H1 (cell line): Measurements from ENCODE around the gene SBNO2. TPM values are rescaled to one million over a fixed set of nuclear protein-coding genes. Genes with fewer than 3 reads are reported as not detected.

Source experiments
- CTCF ChIA-PET: fragments of 300-600 bp; sonication (Branson Sonifier 250); formaldehyde crosslinking; loops from one replicate; lab custom pipeline; 2021; ENCODE audit not compliant: partially characterized antibody; lab: Charles Lee
- POLR2A ChIA-PET: fragments of 300-600 bp; sonication (Branson Sonifier 250); formaldehyde crosslinking; loops from one replicate; lab custom pipeline; 2021; ENCODE audit warnings: inconsistent platforms; ENCODE audit not compliant: partially characterized antibody; lab: Charles Lee
- DNase-seq, 2 experiments: peaks; one replicate each; pipeline versions ENCODE4 v3.0.0 to v3.0.0-alpha.2; 2010 to 2022; ENCODE audit warnings: low spot score in 2 of 2, low read depth in 1 of 2, mixed read lengths in 1 of 2
- FAIRE-seq: peaks from 2 replicates; lab custom pipeline; 2011; peaks lifted over from hg19 to GRCh38; lab: Jason Lieb, UNC
- H2AFZ ChIP-seq: 2 replicates; pipeline ENCODE4 v1.8.1; 2012; ENCODE audit warnings: low read length, inconsistent platforms
- H2AK5ac ChIP-seq: 2 replicates; pipeline ENCODE4 v1.6.1; 2013; ENCODE audit warnings: low read depth, low read length
- H2BK120ac ChIP-seq: replicated peaks from 2 replicates; pipeline ENCODE3; 2013; ENCODE audit warnings: low read depth, low read length, inconsistent platforms
- H2BK12ac ChIP-seq: 2 replicates; pipeline ENCODE4 v1.6.1; 2013; ENCODE audit warnings: low read depth, low read length
- H2BK15ac ChIP-seq: 2 replicates; pipeline ENCODE4 v1.6.1; 2013; ENCODE audit warnings: low read length
- H2BK20ac ChIP-seq: 2 replicates; pipeline ENCODE4 v1.6.1; 2013; ENCODE audit warnings: low read length
- H2BK5ac ChIP-seq: 2 replicates; pipeline ENCODE4 v1.6.1; 2013; ENCODE audit warnings: low read depth, low read length
- H3K14ac ChIP-seq: 2 replicates; pipeline ENCODE4 v1.6.1; 2013; ENCODE audit warnings: inconsistent platforms; ENCODE audit not compliant: insufficient read length
- H3K18ac ChIP-seq: 2 replicates; pipeline ENCODE4 v1.6.1; 2013; ENCODE audit warnings: low read length; ENCODE audit errors: extremely low read depth
- H3K23ac ChIP-seq: 2 replicates; pipeline ENCODE4 v1.6.1; 2013; ENCODE audit warnings: inconsistent platforms; ENCODE audit not compliant: insufficient read length
- H3K23me2 ChIP-seq: 2 replicates; pipeline ENCODE4 v1.6.1; 2013; ENCODE audit warnings: low read depth, low read length
- H3K27ac ChIP-seq: 2 replicates; pipeline ENCODE4 v1.6.1; 2011; ENCODE audit warnings: low read depth, low read length, inconsistent platforms
- H3K27me3 ChIP-seq, 4 experiments: replicated peaks in 1 of 4; 1 replicate in 1 of 4; 2 replicates in 3 of 4; pipeline versions ENCODE4 v1.6.1 to v1.8.1; 2011 to 2013; ENCODE audit warnings: low read length in 3 of 4, mild to moderate bottlenecking in 3 of 4, inconsistent platforms in 2 of 4, mixed read lengths in 2 of 4, moderate library complexity in 1 of 4; ENCODE audit not compliant: control insufficient read depth in 3 of 4, insufficient read depth in 3 of 4; ENCODE audit errors: extremely low read depth in 1 of 4
- H3K36me3 ChIP-seq, 4 experiments: 2 replicates each; pipeline versions ENCODE4 v1.6.1 to v1.8.1; 2011 to 2013; ENCODE audit warnings: mild to moderate bottlenecking in 4 of 4, low read length in 3 of 4, moderate library complexity in 2 of 4, control low read depth in 1 of 4, inconsistent platforms in 1 of 4; ENCODE audit not compliant: insufficient read depth in 4 of 4, control insufficient read depth in 2 of 4
- H3K4ac ChIP-seq: replicated peaks from 2 replicates; pipeline ENCODE3; 2013; ENCODE audit warnings: low read length, low read depth, mixed read lengths, inconsistent platforms; ENCODE audit not compliant: insufficient read length
- H3K4me1 ChIP-seq, 4 experiments: replicated peaks in 1 of 4; 1 replicate in 1 of 4; 2 replicates in 3 of 4; pipeline versions ENCODE4 v1.6.1 to v1.8.1; 2011 to 2013; ENCODE audit warnings: low read length in 3 of 4, inconsistent platforms in 2 of 4, mixed read lengths in 1 of 4; ENCODE audit not compliant: insufficient read depth in 4 of 4, control insufficient read depth in 3 of 4
- H3K4me2 ChIP-seq, 2 experiments: 2 replicates each; pipeline versions ENCODE4 v1.6.1 to v1.8.1; 2011 to 2013; ENCODE audit warnings: low read depth in 2 of 2, low read length in 2 of 2, control low read depth in 1 of 2, inconsistent platforms in 1 of 2, mild to moderate bottlenecking in 1 of 2; ENCODE audit not compliant: insufficient read depth in 1 of 2
- H3K4me3 ChIP-seq, 4 experiments: fragments of 200-600, 300-600 bp in 1 of 4; sonication (generic), shearing (Covaris generic), sonication (Bioruptor Twin) in 1 of 4; 2 replicates each; pipeline versions ENCODE4 v1.5.1 to v1.8.1; 2011 to 2016; ENCODE audit warnings: low read length in 4 of 4, low read depth in 3 of 4, control low read depth in 2 of 4, inconsistent platforms in 2 of 4, mild to moderate bottlenecking in 2 of 4, mixed read lengths in 1 of 4, moderate library complexity in 1 of 4; ENCODE audit not compliant: insufficient read depth in 2 of 4; ENCODE audit errors: extremely low read depth in 1 of 4
- H3K56ac ChIP-seq: replicated peaks from 2 replicates; pipeline ENCODE3; 2013; ENCODE audit warnings: low read depth, mild to moderate bottlenecking, mixed read lengths, low read length, inconsistent platforms; ENCODE audit not compliant: insufficient read length
- H3K79me1 ChIP-seq: 2 replicates; pipeline ENCODE4 v1.6.1; 2013; ENCODE audit warnings: low read depth, low read length, control low read depth
- H3K79me2 ChIP-seq, 2 experiments: 2 replicates each; pipeline versions ENCODE4 v1.6.1 to v1.8.1; 2012 to 2013; ENCODE audit warnings: low read length in 2 of 2, mild to moderate bottlenecking in 2 of 2, inconsistent platforms in 1 of 2; ENCODE audit not compliant: insufficient read depth in 2 of 2, control insufficient read depth in 1 of 2
- H3K9ac ChIP-seq, 4 experiments: replicated peaks in 1 of 4; 1 replicate in 1 of 4; 2 replicates in 3 of 4; pipeline versions ENCODE4 v1.6.1 to v1.8.1; 2011 to 2013; ENCODE audit warnings: low read depth in 3 of 4, low read length in 3 of 4, control low read depth in 2 of 4, mild to moderate bottlenecking in 2 of 4, moderate library complexity in 2 of 4, inconsistent platforms in 1 of 4; ENCODE audit errors: extremely low read depth in 1 of 4
- H3K9me3 ChIP-seq, 2 experiments: 2 replicates each; pipeline versions ENCODE4 v1.6.1 to v1.8.1; 2012 to 2013; ENCODE audit warnings: mild to moderate bottlenecking in 2 of 2, moderate library complexity in 2 of 2, control low read depth in 1 of 2, inconsistent platforms in 1 of 2, low read depth in 1 of 2, low read length in 1 of 2, mixed read lengths in 1 of 2; ENCODE audit not compliant: insufficient read depth in 2 of 2
- H4K20me1 ChIP-seq, 2 experiments: replicated peaks in 1 of 2; 2 replicates each; pipeline versions ENCODE3 to v1.8.1; 2011 to 2013; ENCODE audit warnings: inconsistent platforms in 2 of 2, low read length in 2 of 2, mild to moderate bottlenecking in 1 of 2; ENCODE audit not compliant: insufficient read depth in 2 of 2, control insufficient read depth in 1 of 2
- H4K5ac ChIP-seq: 2 replicates; pipeline ENCODE4 v1.6.1; 2013; ENCODE audit warnings: low read length, low read depth, mixed read lengths, inconsistent platforms; ENCODE audit not compliant: insufficient read length
- H4K8ac ChIP-seq: 2 replicates; pipeline ENCODE4 v1.8.0; 2013; ENCODE audit warnings: mild to moderate bottlenecking, moderate library complexity, low read length, inconsistent platforms; ENCODE audit not compliant: insufficient read depth; ENCODE audit errors: extremely low read depth
- H4K91ac ChIP-seq: replicated peaks from 2 replicates; pipeline ENCODE3; 2013; ENCODE audit warnings: low read length, mixed read lengths, inconsistent platforms; ENCODE audit not compliant: insufficient read length
- CREB1 ChIP-seq: IDR thresholded peaks from 2 replicates; pipeline ENCODE4 v1.6.1; 2012; ENCODE audit warnings: inconsistent platforms
- EGR1 ChIP-seq: IDR thresholded peaks from 2 replicates; pipeline ENCODE4 v1.6.1; 2011; ENCODE audit warnings: low read depth, low read length, borderline replicate concordance
- KDM1A ChIP-seq: fragments of 200-600, 300-600 bp; sonication (generic); IDR thresholded peaks from 2 replicates; pipeline ENCODE4 v1.7.1; 2016; ENCODE audit warnings: mild to moderate bottlenecking, low read length, borderline replicate concordance
- KDM4A ChIP-seq: IDR thresholded peaks from one replicate; pipeline ENCODE4 v1.7.1; 2012; ENCODE audit warnings: low read depth, mild to moderate bottlenecking, moderate library complexity, low read length, inconsistent platforms; ENCODE audit not compliant: severe bottlenecking
- RAD21 ChIP-seq, 2 experiments: IDR thresholded peaks in 1 of 2; conservative IDR thresholded peaks in 1 of 2; 2 replicates each; pipeline ENCODE4 v1.6.1; 2011; ENCODE audit warnings: low read depth in 2 of 2, low read length in 2 of 2, improper control_type of control experiment in 1 of 2, inconsistent platforms in 1 of 2, mild to moderate bottlenecking in 1 of 2, moderate library complexity in 1 of 2
- TEAD4 ChIP-seq: IDR thresholded peaks from 2 replicates; pipeline ENCODE4 v1.6.1; 2012; ENCODE audit warnings: low read depth, low read length, inconsistent platforms, mixed read lengths
- ZNF274 ChIP-seq: IDR thresholded peaks from 2 replicates; pipeline ENCODE4 v1.7.0; 2012; ENCODE audit warnings: low read length, borderline replicate concordance; ENCODE audit errors: extremely low read depth
- WGBS, 2 experiments: shearing (Covaris generic) in 1 of 2; methylation state at CpG; one replicate each; pipeline versions ENCODE4 v1.1.6 to v1.1.7; 2013 to 2015; ENCODE audit warnings: low lambda C conversion rate in 2 of 2, mixed read lengths in 2 of 2, inconsistent platforms in 1 of 2, low coverage in 1 of 2, missing lambda C conversion rate in 1 of 2; ENCODE audit not compliant: insufficient replicate concordance in 2 of 2, insufficient coverage in 1 of 2, insufficient read length in 1 of 2; ENCODE audit errors: extremely low coverage in 1 of 2, missing lambda C conversion rate in 1 of 2; 5-methylcytosine and 5-hydroxymethylcytosine counted together
- polyA plus RNA-seq, 7 experiments: library from polyadenylated mRNA; depleted of rRNA in 3 of 7; stranded (reverse) in 5 of 7; unstranded in 2 of 7; fragments of >200 nt in 5 of 7; fragments of 200-250 nt in 2 of 7; gene quantifications; 1 replicate in 5 of 7; 2 replicates in 1 of 7; 4 replicates in 1 of 7; pipeline versions ENCODE4 v1.2.1 to v1.2.3, GENCODE V29; 2011 to 2013; ENCODE audit warnings: missing spikeins in 2 of 7, mixed read lengths in 2 of 7
- total RNA-seq: library from RNA; stranded (reverse); fragmentation: NEBNext Ultra II Directional; extraction: Animal tissue kit (Norgen Biotek cat#: 25700); gene quantifications from 2 replicates; pipeline ENCODE4 v1.2.1, GENCODE V29; 2021
- TF ChIP-seq, protein P1 (sequence below): IDR thresholded peaks from 2 replicates; pipeline ENCODE4 v1.6.1; 2011; ENCODE audit warnings: low read length, improper control_type of control experiment
- TF ChIP-seq, protein P2 (sequence below): IDR thresholded peaks from 2 replicates; pipeline ENCODE4 v1.6.1; 2012; ENCODE audit warnings: inconsistent platforms

SBNO2 gene
- total and polyA plus RNA-seq, 2 of the 8 experiments (the other 6 are each of a cell fraction or from before 2014, with no cell fraction given) = 12.2 to 31.4 TPM

DNA sequence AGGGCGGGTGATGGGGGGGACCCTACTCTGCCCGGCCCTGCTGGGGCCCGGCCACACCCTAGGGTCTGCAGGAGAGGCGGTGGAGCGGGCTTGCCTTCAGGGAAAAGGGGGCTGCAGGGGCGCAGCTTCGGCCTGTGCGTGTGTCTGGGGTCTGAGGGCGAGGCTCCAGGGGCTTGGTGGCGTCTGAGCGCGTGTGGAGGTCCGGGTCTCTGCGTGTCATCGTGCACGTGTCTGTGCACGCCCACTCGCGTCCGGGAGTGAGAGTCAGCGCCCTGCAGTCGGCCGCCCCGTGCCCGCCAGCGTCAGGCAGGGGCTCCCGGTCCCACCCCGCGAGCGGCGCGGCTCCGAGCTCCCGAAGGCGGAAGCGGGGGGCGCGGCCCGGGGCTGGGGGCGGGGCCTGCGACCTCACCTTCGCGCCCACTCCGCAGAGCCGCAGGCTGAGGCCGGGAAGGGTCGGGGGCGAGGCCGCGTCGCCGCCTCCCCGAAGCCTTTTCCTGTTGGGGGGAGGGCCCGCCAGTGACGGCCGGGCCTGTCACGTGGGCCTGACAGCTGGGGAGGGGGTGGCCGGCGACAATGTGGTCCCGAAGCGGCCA, 107.2 kb downstream of the SBNO2 start, which contains the start of gene ARHGAP45:
TSS of gene ARHGAP45 (plus strand) at position 420 of the 593 bp plus-strand sequence. CDS start 239 bp downstream, outside the sequence.
- Histone ChIP-seq H3K27ac (no peak within 1 kb of the TSS), H2BK20ac (no peak within 1 kb of the TSS), H3K36me3 (no peaks in the 10 kb centered on the region), H2BK15ac (peak within 1 kb of the TSS; percentile 61; the same call in 1 of the 2 replicates), H4K5ac (no peak within 1 kb of the TSS), H2BK120ac (no peak within 1 kb of the TSS), H2AK5ac (no peak within 1 kb of the TSS), H3K9me3 (peaks cover 0 to 15% of the 10 kb centered on the region in 2 experiments; a peak in 2 of 4 replicates), H3K27me3 (peaks cover 0 to 30% (median 20%) of the 10 kb centered on the region in 4 experiments; a peak in 5 of 7 replicates), H4K91ac (peak within 1 kb of the TSS; percentile 85), H4K20me1 (peaks cover 0 to 7% of the 10 kb centered on the region in 2 experiments), H3K4me3 (peak within 1 kb of the TSS; percentile 24 to 68 (median 30)), H2BK12ac (0 out of 2 replicates have a peak within 1 kb of the TSS, but pooled peaks have one; percentile 84), H2AFZ (no peak within 1 kb of the TSS), H3K56ac (no peak within 1 kb of the TSS), H3K4ac (peak within 1 kb of the TSS; percentile 67), H2BK5ac (peak within 1 kb of the TSS; percentile 60; the same call in 1 of the 2 replicates), H3K18ac (peak within 1 kb of the TSS; percentile 60; the same call in 1 of the 2 replicates), H3K79me1 (no peaks in the 10 kb centered on the region), H3K4me2 (peak within 1 kb of the TSS; percentile 35 to 74), H3K14ac (no peak within 1 kb of the TSS), H3K23me2 (peaks cover 14% of the 10 kb centered on the region; the same call in 1 of the 2 replicates), H3K23ac (no peak within 1 kb of the TSS), H3K79me2 (no peaks in the 10 kb centered on the region), H3K9ac (no peak within 1 kb of the TSS), H4K8ac (peak within 1 kb of the TSS; percentile 80), H3K4me1 (peaks cover 0 to 30% (median 21%) of the 10 kb centered on the region in 4 experiments; a peak in 6 of 7 replicates)
- FAIRE-seq = no peak
- CTCF ChIA-PET = interaction anchor here (0.8 to 5.2 kb wide), 11 partner anchors 9 to 174 kb away, joined by 3 to 54 read pairs (median 4); partner anchors contain the start of genes ABCA7, ATP5F1D and GRIN3B
- 4% methylated on average over 38 of the region's 61 CpGs; no CpG with 5 or more reads in 1 of the 2 experiments for WGBS, 2 experiments
- POLR2A ChIA-PET = interaction anchor here (0.7 to 6.9 kb wide), 16 partner anchors 9 to 202 kb away, joined by 3 to 97 read pairs (median 5); partner anchors contain the start of genes ABCA7, CIRBP, CNN2 and RNU6-2
- DNase-seq = peak in 1 of 2 experiments; percentile 79
- no peak for TF ChIP-seq ZNF274
- TF ChIP-seq KDM4A = peak; percentile 32
- TF ChIP-seq CREB1 = no peak
- TF ChIP-seq, protein P1, sequence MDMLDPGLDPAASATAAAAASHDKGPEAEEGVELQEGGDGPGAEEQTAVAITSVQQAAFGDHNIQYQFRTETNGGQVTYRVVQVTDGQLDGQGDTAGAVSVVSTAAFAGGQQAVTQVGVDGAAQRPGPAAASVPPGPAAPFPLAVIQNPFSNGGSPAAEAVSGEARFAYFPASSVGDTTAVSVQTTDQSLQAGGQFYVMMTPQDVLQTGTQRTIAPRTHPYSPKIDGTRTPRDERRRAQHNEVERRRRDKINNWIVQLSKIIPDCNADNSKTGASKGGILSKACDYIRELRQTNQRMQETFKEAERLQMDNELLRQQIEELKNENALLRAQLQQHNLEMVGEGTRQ = peak; percentile 55
- no peak for TF ChIP-seq TEAD4
- no peak for TF ChIP-seq RAD21 (IDR thresholded peaks at IDR 0.05 in 1 of 2, conservative IDR thresholded peaks at IDR 0.05 in 1 of 2; ENCODE audit: low read depth in 2 of 2, low read length in 2 of 2)
- TF ChIP-seq EGR1 = no peak
- TF ChIP-seq KDM1A = peak; percentile 64; the same call in 1 of the 2 replicates
- TF ChIP-seq, protein P2, sequence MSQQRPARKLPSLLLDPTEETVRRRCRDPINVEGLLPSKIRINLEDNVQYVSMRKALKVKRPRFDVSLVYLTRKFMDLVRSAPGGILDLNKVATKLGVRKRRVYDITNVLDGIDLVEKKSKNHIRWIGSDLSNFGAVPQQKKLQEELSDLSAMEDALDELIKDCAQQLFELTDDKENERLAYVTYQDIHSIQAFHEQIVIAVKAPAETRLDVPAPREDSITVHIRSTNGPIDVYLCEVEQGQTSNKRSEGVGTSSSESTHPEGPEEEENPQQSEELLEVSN = 0 out of 2 replicates have a peak, but pooled peaks have one; percentile 10
